Activated CD4-positive, alpha-beta T cell treated with anti-CD3 and anti-CD28 coated beads, Interleukin-2, amount 50 U/mL, for 16 hours (primary cell): ENCODE measurements around the gene C1orf185.
"Not testable (repeated sequence)": the region's sequence is repeated elsewhere in the genome, so short reads cannot be mapped to it uniquely, and the experiment has no call there.

Experiments used
- DNase-seq: peaks from one replicate; pipeline ENCODE4 v3.0.0-alpha.2; 2020

The C1orf185 gene

GRCh38 chr1:51139474-51139873 is 37.4 kb downstream of the C1orf185 start:
- no peak for DNase-seq

DNA sequence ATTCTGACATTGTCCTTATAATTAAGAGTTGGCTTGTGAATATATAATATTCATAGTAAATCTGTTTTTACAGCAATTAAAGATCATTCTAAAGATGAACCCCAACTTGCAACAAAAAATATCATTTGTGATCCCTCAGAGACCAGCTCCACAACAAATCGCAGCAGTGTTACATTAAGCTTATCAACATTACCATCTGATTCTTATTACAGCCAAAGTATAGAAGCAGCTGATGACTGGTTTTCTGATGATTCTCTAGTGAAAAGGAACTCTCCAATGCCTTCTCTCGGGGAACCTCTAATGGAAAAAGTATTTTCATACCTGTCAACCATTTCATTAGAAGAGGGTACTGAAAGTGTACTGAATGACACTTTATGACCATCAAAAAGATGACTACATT is 45.4 kb downstream of the C1orf185 start:
- no peak for DNase-seq

DNA sequence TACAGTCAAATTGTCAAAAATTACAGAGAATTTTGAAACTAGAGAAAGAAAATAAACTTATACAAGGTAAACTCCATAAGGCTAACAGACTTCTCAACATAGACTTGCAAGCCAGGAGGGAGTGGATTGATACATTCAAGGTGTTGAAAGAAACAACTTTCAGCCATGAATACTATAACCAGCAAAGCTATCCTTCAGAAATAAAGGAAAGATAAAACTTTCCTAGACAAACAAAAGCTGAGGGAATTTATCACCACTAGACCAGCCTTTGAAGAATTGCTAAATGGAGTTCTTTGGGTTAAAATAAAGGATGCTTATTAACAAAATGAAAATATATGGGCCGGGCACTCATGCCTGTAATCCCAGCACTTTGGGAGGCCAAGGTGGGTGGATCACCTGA is 52.7 kb downstream of the C1orf185 start:
- no peak for DNase-seq

GRCh38 chr1:51156752-51157151 is 54.7 kb downstream of the C1orf185 start:
- no peak for DNase-seq

- no peak for DNase-seq
Measured at GRCh38 chr1:51157395-51157794, 55.4 kb downstream of the C1orf185 start.

GRCh38 chr1:51158263-51158662 is 56.2 kb downstream of the C1orf185 start:
- DNase-seq, result no peak

DNA sequence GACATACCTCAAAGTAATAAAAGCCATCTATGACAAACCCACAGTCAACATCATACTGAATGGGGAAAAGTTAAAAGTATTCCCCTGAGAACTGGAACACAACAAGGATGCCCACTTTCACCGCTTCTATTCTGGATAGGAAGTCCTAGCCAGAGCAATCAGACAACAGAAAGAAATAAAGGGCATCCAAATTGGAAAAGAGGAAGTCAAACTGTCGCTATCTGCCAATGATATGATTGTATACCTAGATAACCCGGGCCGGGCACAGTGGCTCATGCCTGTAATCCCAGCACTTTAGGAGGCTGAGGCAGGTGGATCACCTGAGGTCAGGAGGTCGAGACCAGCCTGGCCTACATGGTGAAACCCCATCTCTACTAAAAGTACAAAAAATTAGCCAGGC is 60.5 kb downstream of the C1orf185 start:
- DNase-seq, result not testable (repeated sequence)

- no peak for DNase-seq
Measured at GRCh38 chr1:51165540-51165939, 63.5 kb downstream of the C1orf185 start.

- DNase-seq, result peak; percentile 2
Measured at GRCh38 chr1:51168266-51168845, 66.3 kb downstream of the C1orf185 start.

- DNase-seq, result no peak
Measured at GRCh38 chr1:51168936-51169335, 66.9 kb downstream of the C1orf185 start.

GRCh38 chr1:51170342-51170741 is 68.3 kb downstream of the C1orf185 start:
- no peak for DNase-seq

GRCh38 chr1:51172811-51173210 is 70.8 kb downstream of the C1orf185 start:
- DNase-seq, result no peak

DNA sequence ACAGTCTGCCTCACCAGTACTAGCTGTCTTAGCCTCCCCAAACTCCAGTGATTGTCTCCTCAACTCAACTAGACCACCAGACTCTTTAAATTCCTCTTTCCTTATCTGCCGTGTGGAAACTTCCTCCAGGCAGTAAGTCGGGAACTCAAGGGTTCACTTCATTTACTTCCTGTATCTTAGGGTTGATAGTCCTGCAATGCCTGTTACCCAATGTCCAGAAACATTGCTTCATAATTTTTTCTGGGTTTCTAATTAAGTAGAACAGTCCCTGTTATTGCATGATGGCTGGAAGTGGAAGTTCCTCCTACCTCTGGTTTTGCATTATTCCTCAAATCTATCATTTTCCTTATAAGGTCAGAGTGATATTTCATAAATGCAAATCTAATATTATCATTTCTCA is 73.2 kb downstream of the C1orf185 start:
- DNase-seq, result no peak

GRCh38 chr1:51177988-51178387 is 76.0 kb downstream of the C1orf185 start:
- DNase-seq, result not testable (repeated sequence)

- DNase-seq, result no peak
Measured at GRCh38 chr1:51188230-51188629, 86.2 kb downstream of the C1orf185 start.

DNA sequence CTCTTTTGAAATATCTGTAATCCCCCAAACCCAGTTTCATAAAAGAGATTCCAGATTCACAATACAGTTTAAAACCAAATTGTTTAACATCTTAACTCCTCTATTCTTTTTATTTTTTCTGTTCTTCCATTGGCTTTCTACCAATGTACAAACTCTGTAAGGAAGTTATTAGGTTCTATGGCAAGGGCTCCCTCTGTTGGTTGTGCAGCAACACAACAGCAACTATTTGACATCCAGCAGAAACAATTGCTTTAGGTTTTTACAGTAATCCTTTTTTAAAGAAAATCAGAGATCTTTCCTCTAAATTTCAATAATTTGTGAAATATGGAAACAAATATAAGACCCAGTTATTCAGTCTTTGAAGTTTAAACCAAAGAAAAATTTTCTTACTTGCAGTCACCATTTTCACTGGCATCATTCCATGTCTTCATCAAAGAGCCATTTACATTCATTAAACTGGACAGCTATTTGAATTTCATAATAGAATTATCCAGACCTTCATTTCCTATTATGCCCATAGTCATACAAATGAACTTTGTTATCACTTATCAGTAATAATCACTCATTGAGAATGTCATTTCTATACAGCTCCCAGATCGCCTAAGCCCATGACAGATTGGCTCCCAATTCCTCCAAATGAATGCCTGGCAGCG is 87.5 kb downstream of the C1orf185 start:
- peak; percentile 59 for DNase-seq

GRCh38 chr1:51190961-51191360 is 88.9 kb downstream of the C1orf185 start:
- DNase-seq, result no peak

- DNase-seq, result peak; percentile 63
Measured at GRCh38 chr1:51192213-51192843, 90.3 kb downstream of the C1orf185 start.

DNA sequence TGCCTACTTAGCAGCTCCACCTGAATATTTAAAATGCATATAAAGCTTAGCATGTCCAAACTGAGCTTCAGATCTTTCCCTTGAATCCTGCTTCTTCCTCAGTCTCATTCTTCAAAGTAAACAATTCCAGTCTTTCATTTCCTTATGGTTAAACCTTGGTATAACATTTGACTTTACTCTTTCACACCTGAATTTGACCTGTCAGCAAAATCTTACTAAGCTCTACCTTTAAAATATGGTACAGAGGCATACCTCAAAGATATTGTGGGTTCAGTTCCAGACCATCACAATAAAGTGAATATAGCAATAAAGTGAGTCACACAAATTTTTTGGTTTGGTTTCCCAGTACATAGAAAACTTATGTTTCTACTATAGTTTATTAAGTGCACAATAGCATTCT is 91.5 kb downstream of the C1orf185 start:
- DNase-seq, result no peak
